ENCODE measurements around the gene ATE1. TPM values are rescaled to one million over a fixed set of nuclear protein-coding genes. Genes with fewer than 3 reads are reported as not detected.

The ATE1 gene
- total RNA-seq, 1 donor from 2014 or later, result 26.0 TPM

DNA sequence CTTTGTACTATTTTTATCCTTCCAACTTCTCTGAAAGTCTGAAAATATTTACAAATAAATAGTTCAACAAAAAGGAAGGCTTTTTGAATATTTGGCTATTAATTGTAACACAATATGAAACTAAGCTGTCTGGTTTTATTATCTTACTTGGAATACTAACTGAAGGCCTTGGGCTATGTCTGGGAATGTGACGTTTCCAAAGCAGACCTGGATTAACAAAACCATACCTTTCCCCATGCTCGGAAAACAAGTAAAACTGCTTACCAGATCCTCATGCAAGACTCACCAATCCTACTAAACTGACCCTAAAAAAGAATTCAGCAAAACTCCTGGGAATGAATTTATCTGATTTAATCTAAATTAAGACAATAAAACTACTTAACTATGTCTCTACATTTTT, 116.4 kb downstream of the ATE1 start:
- no peak for DNase-seq
- no peak for ATAC-seq
- intact Hi-C loops (cut with DNase I), result no loop called here
- H3K4me3 ChIP-seq, result no peak overlapping the region
- no peaks in the 10 kb centered on the region for H3K4me1 ChIP-seq
- H3K27ac ChIP-seq, result no peak overlapping the region
- H3K27me3 ChIP-seq (ENCODE audit: low read depth), result no peaks in the 10 kb centered on the region
- TF ChIP-seq, protein P1, sequence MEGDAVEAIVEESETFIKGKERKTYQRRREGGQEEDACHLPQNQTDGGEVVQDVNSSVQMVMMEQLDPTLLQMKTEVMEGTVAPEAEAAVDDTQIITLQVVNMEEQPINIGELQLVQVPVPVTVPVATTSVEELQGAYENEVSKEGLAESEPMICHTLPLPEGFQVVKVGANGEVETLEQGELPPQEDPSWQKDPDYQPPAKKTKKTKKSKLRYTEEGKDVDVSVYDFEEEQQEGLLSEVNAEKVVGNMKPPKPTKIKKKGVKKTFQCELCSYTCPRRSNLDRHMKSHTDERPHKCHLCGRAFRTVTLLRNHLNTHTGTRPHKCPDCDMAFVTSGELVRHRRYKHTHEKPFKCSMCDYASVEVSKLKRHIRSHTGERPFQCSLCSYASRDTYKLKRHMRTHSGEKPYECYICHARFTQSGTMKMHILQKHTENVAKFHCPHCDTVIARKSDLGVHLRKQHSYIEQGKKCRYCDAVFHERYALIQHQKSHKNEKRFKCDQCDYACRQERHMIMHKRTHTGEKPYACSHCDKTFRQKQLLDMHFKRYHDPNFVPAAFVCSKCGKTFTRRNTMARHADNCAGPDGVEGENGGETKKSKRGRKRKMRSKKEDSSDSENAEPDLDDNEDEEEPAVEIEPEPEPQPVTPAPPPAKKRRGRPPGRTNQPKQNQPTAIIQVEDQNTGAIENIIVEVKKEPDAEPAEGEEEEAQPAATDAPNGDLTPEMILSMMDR (IDR thresholded peaks at IDR 0.05), result no peak
- H3K9me3 ChIP-seq, result no peaks in the 10 kb centered on the region
- H3K36me3 ChIP-seq, result peaks cover 6% of the 10 kb centered on the region

DNA sequence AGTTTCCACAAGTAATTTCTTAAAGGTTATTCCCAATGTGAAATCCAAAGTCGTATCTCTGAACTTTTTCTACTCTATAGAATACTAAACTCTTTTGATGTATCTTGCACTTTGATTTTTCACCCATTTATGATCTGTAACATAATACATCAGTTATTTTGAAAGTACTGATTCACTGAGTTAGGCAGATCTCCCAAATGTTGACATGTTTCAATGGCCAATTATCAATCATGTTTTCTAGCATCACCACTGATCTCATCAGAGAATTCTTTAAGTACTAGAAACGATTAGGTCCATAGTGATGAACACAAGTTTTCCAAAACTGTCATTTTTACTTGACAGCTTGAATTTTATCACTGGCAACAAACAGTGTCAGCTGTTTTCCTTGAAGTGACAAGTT, 119.0 kb downstream of the ATE1 start:
- intact Hi-C loops (cut with DNase I), result no loop called here
- Histone ChIP-seq H3K36me3 (no peaks in the 10 kb centered on the region), H3K4me1 (no peaks in the 10 kb centered on the region), H3K9me3 (no peaks in the 10 kb centered on the region), H3K27ac (no peak overlapping the region), H3K27me3 (ENCODE audit: low read depth) (no peaks in the 10 kb centered on the region), H3K4me3 (no peak overlapping the region)
- DNase-seq (no peak), ATAC-seq (no peak)
- TF ChIP-seq, protein P1 (IDR thresholded peaks at IDR 0.05), result no peak

DNA sequence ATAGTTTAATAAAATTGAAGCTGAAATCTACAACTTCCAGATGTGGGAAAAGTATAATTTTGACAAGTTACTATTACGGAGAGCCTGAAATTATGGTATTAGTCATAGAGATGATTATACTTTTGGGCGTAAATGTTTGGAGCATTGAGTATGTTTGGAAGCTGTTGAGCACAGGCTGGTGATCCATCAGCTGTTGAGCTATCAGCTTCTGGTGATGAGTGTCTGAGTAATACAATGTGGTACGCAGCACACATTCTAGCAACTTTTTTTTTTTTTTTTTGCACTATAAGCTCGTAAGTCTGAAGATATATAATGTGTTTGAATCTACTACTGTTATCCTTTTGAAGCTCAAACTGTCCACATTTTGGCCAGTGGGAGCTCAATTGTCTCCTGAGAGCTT, 123.4 kb downstream of the ATE1 start:
- no peaks in the 10 kb centered on the region for H3K27me3 ChIP-seq (ENCODE audit: low read depth)
- no peak overlapping the region for H3K4me3 ChIP-seq
- ATAC-seq (no peak), DNase-seq (no peak)
- no peaks in the 10 kb centered on the region for H3K9me3 ChIP-seq
- H3K27ac ChIP-seq, result no peak overlapping the region
- intact Hi-C loops (cut with DNase I), result no loop called here
- H3K36me3 ChIP-seq, result peaks cover 1% of the 10 kb centered on the region
- no peaks in the 10 kb centered on the region for H3K4me1 ChIP-seq
- TF ChIP-seq, protein P1 (IDR thresholded peaks at IDR 0.05), result no peak

DNA sequence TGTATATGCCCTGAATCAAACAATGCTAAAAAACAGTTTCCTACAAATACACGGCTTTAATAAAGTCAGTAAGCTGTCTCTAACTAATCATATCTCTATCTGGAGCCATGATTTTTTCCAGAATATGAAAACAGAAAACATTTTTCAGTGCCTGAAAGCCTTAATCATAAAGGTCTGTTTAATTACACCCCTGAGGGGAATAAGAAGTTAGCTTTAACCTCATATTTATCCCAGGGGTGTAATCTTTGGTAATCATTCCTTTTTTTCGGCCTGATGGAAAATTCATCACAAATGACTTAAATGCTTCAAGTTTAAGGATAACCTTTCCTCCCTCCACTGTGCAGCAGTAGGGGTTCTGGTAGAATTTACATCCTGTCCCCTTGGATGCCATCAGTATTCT, 124.2 kb downstream of the ATE1 start:
- H3K4me1 ChIP-seq, result no peaks in the 10 kb centered on the region
- DNase-seq, result no peak
- H3K27ac ChIP-seq, result no peak overlapping the region
- H3K27me3 ChIP-seq (ENCODE audit: low read depth), result no peaks in the 10 kb centered on the region
- H3K9me3 ChIP-seq, result no peaks in the 10 kb centered on the region
- H3K36me3 ChIP-seq, result peaks cover 7% of the 10 kb centered on the region
- H3K4me3 ChIP-seq, result no peak overlapping the region
- TF ChIP-seq, protein P1 (IDR thresholded peaks at IDR 0.05), result no peak
- ATAC-seq, result no peak
- intact Hi-C loops (cut with DNase I), result no loop called here

- intact Hi-C loops (cut with DNase I), result no loop called here
- ATAC-seq (no peak), DNase-seq (no peak)
- TF ChIP-seq, protein P1 (IDR thresholded peaks at IDR 0.05), result no peak
- Histone ChIP-seq H3K27me3 (ENCODE audit: low read depth) (no peaks in the 10 kb centered on the region), H3K9me3 (no peaks in the 10 kb centered on the region), H3K4me1 (no peaks in the 10 kb centered on the region), H3K36me3 (peaks cover 7% of the 10 kb centered on the region), H3K27ac (no peak overlapping the region), H3K4me3 (no peak overlapping the region)
Observed at GRCh38 chr10:121800831-121801230, 127.0 kb downstream of the ATE1 start.

DNA sequence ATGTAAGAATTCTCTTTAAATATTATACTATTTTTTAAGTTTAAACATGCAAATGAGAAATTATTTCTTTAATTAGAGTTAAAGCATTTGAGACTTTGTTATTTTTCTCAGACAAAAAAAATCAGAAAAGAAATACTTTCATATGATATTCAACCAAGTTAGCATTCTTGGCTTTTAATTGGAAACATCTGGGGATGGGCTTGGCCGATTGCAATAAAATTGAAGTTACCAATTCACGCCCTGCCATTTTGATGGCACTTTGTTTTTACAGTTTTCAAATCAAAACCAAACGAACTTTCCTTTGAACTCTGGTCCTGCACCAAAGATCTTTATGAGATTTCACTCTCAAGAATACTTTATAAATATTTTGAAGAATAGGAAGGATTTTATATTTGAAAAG, 127.7 kb downstream of the ATE1 start:
- Histone ChIP-seq H3K27ac (no peak overlapping the region), H3K27me3 (ENCODE audit: low read depth) (no peaks in the 10 kb centered on the region), H3K9me3 (no peaks in the 10 kb centered on the region), H3K36me3 (peaks cover 7% of the 10 kb centered on the region), H3K4me3 (no peak overlapping the region), H3K4me1 (no peaks in the 10 kb centered on the region)
- no peak for DNase-seq
- ATAC-seq, result no peak
- intact Hi-C loops (cut with DNase I), result no loop called here
- TF ChIP-seq, protein P1 (IDR thresholded peaks at IDR 0.05), result no peak

Measured in lower lobe of right lung (tissue), 2 donors.